Activated T-cell treated with anti-CD3 and anti-CD28 coated beads, Interleukin-2, amount 50 U/mL, for 1 hour (primary cell): ENCODE results near the gene LHX3.

ENCODE experiments used
- DNase-seq: peaks from one replicate; pipeline ENCODE4 v3.0.0-alpha.2; 2020

The LHX3 gene

DNA sequence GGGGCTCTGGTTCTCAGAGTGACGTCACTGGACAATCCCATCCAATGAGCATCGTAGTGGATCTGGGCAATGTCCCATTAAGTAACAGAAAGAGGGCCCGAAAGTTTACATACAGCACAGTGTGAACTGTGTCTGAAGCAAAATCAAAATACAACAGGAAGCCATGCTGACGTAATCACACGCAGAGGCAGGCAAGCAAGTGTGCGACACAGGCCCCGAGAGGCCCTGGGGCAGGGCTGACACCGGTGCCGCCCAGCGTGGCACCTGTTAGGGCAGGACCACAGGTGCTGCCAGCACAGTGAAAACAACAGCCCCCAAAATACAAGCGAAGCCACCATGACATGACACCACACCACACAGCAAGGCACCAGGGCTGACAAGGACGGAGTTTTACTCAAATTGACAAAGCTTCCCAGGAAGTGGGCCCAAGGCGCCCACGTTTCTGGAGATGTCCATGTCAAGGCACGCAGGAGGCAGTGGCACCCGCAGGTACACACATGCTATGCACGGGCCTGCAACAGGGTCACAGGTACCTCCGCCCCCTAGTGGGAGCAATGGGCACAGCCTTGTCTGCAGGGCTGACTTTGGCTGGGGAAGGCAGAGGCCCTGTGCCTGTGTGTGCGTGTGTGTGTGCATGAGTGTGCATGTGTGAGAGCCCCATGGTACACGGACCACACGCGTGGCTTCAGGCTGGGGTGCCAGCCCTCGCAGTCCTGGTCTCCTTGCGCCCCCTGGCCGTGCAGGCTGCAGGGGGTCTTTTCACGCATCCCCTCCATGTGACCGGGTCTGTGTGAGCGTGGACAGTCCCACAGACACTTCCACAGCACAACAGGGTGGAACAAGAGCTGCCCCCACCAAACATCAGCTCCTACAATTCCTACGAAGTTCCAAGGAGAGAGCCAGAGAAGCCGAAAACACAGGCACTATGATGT lies 21.1 kb upstream of the LHX3 start:
- peak; percentile 75 for DNase-seq

DNA sequence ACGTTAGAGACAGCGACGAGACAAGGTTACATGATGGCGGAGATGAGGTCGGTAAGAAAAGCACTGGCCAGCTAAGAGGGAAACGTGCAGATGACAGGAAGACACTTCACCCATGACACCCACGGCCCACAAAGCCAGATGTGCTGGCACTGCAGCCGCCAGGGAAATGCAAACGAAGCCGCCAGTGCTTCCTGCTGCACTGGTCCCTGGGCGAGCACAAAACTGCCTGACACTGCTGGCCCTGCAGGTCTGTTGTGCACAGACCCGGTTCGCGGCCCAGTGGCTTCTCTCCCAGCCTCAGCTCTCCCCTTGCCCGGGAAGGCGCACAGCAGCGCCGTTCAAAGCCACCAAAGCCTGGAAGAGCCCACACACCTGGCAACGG lies 20.4 kb upstream of the LHX3 start:
- DNase-seq, result peak; percentile 38

DNA sequence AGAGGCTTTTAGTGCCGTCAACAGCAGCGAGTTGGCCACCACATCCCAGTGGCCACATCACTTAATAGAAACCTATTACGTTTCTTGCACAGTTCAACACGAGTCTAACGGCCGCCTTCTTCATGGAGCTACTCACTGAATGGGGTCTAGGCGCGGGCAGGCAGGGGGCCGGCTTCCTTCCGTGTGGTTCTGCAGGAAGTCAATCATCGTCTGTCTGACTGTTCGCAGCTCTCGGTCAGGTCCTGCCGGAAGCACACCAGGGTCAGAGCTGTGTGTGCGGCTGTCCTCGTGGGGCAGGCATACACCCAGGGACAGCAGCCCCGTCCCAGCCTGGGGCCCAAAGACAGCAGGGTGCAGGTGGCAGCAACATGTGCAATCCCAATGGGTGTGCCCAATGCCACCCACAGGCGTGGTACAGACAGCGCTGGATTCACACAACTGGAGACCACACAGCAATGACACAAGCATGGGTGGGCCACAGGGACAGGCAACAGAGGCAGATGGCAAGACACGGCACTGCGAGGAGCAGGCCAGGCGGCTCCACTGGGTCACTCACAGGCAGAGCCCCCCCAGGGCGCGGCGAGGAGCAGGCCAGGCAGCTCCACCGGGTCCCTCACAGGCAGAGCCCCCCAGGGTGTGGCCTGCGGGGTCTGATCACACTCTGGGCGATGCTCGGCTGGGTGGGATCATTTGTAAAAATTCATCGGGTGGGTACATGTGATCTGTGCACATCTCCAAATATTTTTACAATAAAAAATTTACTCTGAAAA lies 19.1 kb upstream of the LHX3 start:
- DNase-seq, result no peak

- DNase-seq, result no peak
Observed at GRCh38 chr9:136222906-136223285, 18.0 kb upstream of the LHX3 start.

- no peak for DNase-seq
Observed at GRCh38 chr9:136222166-136222905, 17.4 kb upstream of the LHX3 start.

GRCh38 chr9:136220017-136220729 lies 15.2 kb upstream of the LHX3 start:
- peak; percentile 36 for DNase-seq

DNA sequence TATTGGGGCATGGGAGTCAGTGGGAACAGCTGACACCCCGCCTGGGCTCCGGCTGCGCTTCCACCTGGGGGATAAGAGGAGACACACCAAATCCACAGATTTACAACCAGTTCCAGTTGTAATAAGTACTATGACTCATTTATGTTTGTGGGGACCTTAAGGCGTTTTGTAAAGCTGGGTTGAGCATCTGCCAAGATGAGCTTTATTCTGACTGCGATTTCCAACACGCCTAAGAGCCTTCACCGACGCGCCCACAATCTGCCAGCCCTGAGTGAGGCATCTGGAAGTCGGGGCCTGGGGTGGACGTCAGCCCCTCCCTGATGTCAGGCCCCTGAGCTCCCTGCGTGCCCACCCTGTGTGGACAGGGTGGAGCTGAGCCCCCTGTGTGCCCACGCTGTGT lies 14.3 kb upstream of the LHX3 start:
- DNase-seq, result no peak

DNA sequence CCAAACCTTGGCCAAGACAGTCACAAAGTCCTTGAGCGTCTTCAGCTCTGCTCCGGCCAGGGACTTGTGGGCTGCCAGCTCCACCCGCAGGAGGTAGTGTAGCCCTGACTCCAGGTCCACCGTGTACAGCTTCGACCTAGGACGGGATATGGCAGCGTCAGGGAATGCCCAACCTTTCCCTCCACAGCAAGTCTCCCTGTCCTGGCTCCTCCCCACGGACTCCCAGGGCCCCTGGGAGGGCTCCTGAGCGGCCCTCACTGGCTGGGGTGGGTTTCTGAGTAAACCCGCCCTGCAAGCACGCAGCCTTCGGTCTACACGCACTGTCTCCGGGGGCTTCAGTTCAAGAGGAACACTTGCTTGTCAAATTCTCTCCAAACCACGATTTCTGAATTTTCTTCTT lies 13.7 kb upstream of the LHX3 start:
- no peak for DNase-seq

- DNase-seq, result no peak
Observed at GRCh38 chr9:136218271-136218670, 13.3 kb upstream of the LHX3 start.

- DNase-seq, result no peak
Observed at GRCh38 chr9:136216541-136217244, 11.8 kb upstream of the LHX3 start.

- no peak for DNase-seq
Observed at GRCh38 chr9:136213733-136214132, 8.8 kb upstream of the LHX3 start.

- no peak for DNase-seq
Observed at GRCh38 chr9:136212345-136212950, 7.5 kb upstream of the LHX3 start.

DNA sequence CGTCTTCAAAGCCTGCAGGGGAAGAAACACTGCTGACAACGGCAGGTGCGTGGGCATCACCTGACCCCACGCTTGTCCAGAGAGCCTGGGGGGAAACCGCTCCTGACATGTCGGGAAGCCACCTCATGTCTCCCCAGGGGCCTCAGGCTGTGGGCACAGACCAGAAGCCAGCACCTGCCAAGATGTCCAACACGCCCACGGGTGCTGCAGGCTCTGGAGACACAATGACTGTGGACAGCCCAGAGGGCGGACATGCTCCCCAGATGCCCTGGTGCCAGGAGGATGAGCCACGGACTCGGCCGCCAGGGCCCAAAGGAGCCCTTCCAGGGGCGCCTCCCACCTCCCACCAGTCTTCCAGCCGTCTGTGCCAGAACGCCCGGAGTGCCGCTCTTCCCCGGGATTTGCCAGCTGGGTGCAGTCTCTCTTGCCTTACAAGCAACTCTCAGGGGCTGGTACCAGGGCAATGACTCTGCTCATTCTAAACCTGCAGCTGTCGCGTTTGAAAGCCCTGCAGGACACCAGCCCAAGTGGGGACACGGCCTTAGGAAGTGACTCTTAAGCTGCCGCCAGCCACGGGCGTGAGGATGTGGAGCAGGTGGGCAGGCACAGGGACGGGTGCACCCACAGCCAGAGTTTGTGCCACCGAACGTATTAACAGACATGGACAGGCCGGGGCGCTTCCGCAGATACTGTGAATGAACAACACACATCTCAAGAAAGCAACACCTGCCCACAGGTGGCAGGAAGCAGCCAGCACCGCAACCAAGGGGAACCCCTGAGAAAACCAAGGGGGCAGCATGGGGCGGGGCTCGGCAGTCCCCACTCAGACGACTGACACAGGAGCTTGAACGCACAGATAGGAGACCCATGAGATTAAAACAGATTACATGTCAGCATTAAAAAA lies 6.8 kb upstream of the LHX3 start:
- DNase-seq, result no peak

GRCh38 chr9:136211006-136211405 lies 6.1 kb upstream of the LHX3 start:
- DNase-seq, result no peak

DNA sequence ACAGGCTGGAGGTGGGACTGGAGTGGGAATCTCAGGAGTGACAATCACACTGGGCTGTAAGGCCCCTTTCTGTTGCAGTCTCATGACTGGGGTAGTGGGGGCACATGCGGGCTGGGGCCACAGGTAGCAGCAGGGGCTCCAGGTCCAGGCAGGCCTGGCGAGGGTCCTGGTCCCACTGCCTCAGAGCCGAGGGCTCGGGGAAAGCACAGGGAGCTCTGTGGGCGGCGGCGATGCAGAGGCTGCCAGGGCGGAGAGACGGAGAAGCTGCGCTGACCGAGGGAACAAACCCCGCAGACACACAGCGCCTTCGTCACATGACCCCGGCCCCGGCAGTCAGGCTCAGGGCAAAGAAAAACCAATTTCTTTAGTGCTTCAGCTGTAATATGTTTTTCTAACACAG lies 5.3 kb upstream of the LHX3 start:
- DNase-seq, result no peak

GRCh38 chr9:136209786-136210185 lies 4.9 kb upstream of the LHX3 start:
- no peak for DNase-seq

- DNase-seq, result no peak
Observed at GRCh38 chr9:136209232-136209631, 4.3 kb upstream of the LHX3 start.

DNA sequence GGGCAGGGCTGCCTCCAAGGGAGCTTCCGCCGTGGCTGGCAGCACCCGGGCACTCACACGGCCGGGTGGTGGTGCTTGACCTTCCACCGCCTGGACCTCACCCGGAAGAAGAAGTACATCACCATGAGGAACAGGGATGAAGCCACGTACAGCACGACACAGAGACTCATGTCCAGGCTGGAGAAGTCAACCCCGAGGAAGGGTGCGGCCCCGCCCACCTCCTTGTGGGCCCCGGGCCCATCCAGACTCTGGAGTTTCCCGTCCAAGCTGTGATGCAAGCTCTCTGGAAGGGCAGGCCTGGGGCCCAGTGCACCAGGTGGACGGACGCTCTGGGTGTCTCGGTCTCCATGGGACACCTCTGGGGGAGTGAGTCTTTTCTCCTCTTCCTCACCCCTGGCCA lies 3.7 kb upstream of the LHX3 start:
- DNase-seq, result no peak

DNA sequence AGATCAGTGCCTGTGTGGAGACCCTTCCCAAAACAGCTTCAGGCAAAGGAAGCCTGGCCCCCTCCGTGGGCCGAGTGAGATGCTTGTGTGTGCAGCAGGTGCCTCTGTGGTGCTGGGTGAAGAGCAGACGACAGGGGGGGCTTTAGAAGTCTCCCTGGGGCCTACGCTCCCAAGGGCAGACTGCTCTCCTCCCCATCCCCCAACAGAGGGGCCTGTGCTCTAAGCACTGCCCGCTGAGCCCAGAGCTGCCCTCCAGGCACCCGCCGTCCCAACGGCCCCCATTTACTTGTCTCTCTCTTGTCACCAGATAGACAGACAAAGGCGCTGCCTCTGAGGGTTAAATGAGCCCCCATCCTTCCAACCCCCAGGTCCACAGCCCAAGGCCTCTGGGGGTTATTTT lies 2.7 kb upstream of the LHX3 start:
- no peak for DNase-seq

- no peak for DNase-seq
Observed at GRCh38 chr9:136206602-136207275, 1.8 kb upstream of the LHX3 start.
